Neural cell (in vitro differentiated cells): ENCODE data around the gene UPF1. TPM values are rescaled to one million over a fixed set of nuclear protein-coding genes. Genes with fewer than 3 reads are reported as not detected.
A peak's percentile ranks its signal among the peaks of the same experiment; 100 is the strongest.

Experiments used
- H2AFZ ChIP-seq: fragments of 200-600, 300-800 bp; sonication (generic), shearing (Covaris generic); 2 replicates; pipeline ENCODE4 v1.6.0; 2014; ENCODE audit warnings: low read depth, mild to moderate bottlenecking, antibody characterized with exemption, low read length, moderate library complexity
- H3F3A ChIP-seq: fragments of 200-600 bp; shearing (Covaris generic); 2 replicates; pipeline ENCODE4 v1.6.1; 2016; ENCODE audit warnings: mild to moderate bottlenecking, moderate library complexity, mixed read lengths, antibody characterized with exemption, low read length; ENCODE audit not compliant: insufficient read depth, poor library complexity, severe bottlenecking
- H3K27ac ChIP-seq: fragments of 200-600, 300-800 bp; sonication (generic), shearing (Covaris generic); 2 replicates; pipeline ENCODE4 v1.5.1; 2014; ENCODE audit warnings: mild to moderate bottlenecking, low read length, moderate library complexity
- H3K27me3 ChIP-seq: fragments of 300-800, 200-600 bp; sonication (generic), shearing (Covaris generic); 2 replicates; pipeline ENCODE4 v1.6.0; 2014; ENCODE audit warnings: mild to moderate bottlenecking, low read depth, low read length, moderate library complexity; ENCODE audit not compliant: insufficient read depth
- H3K36me3 ChIP-seq: fragments of 300-800, 200-600 bp; sonication (generic), shearing (Covaris generic); 2 replicates; pipeline ENCODE4 v1.5.1; 2014; ENCODE audit warnings: mild to moderate bottlenecking, antibody characterized with exemption, low read length, moderate library complexity; ENCODE audit not compliant: insufficient read depth
- H3K4me2 ChIP-seq: fragments of 300-800, 200-600 bp; sonication (generic), shearing (Covaris generic); 2 replicates; pipeline ENCODE4 v1.6.0; 2014; ENCODE audit warnings: mild to moderate bottlenecking, low read length
- H3K4me3 ChIP-seq: fragments of 300-800, 200-600 bp; sonication (generic), shearing (Covaris generic); 2 replicates; pipeline ENCODE4 v1.5.1; 2014; ENCODE audit warnings: mild to moderate bottlenecking, low read length, moderate library complexity
- H3K79me2 ChIP-seq: fragments of 200-600 bp; shearing (Covaris generic); replicated peaks from 2 replicates; pipeline ENCODE4 v1.6.0; 2014; ENCODE audit warnings: mild to moderate bottlenecking, low read length, moderate library complexity; ENCODE audit not compliant: insufficient read depth
- H3K9ac ChIP-seq: fragments of 300-800, 200-600 bp; sonication (generic), shearing (Covaris generic); 2 replicates; pipeline ENCODE4 v1.6.1; 2016; ENCODE audit warnings: mild to moderate bottlenecking, low read length, mixed read lengths
- H3K9me2 ChIP-seq: fragments of 200-600 bp; shearing (Covaris generic); 2 replicates; pipeline ENCODE4 v1.6.1; 2016; ENCODE audit warnings: mild to moderate bottlenecking, low read length, mixed read lengths; ENCODE audit not compliant: insufficient read depth
- H3K9me3 ChIP-seq: fragments of 200-600, 300-800 bp; sonication (generic), shearing (Covaris generic); 2 replicates; pipeline ENCODE4 v1.6.1; 2016; ENCODE audit warnings: mild to moderate bottlenecking, mixed run types, low read length, moderate library complexity, mixed read lengths
- H4K20me1 ChIP-seq: fragments of 200-600 bp; shearing (Covaris generic); 2 replicates; pipeline ENCODE4 v1.6.1; 2016; ENCODE audit warnings: mild to moderate bottlenecking, mixed run types; ENCODE audit not compliant: insufficient read depth
- CTCF ChIP-seq: fragments of 450-650 bp; IDR thresholded peaks from 2 replicates; pipeline ENCODE4 v1.5.1; 2014; ENCODE audit warnings: antibody characterized with exemption, mild to moderate bottlenecking, moderate library complexity; ENCODE audit not compliant: poor library complexity, severe bottlenecking
- EP300 ChIP-seq: fragments of 450-650 bp; conservative IDR thresholded peaks from 2 replicates; pipeline ENCODE4 v1.6.1; 2014; ENCODE audit warnings: antibody characterized with exemption, mild to moderate bottlenecking, moderate library complexity; ENCODE audit not compliant: poor library complexity, severe bottlenecking
- EZH2 ChIP-seq: fragments of 200-600, 300-800 bp; shearing (Covaris generic), sonication (generic); IDR thresholded peaks from 2 replicates; pipeline ENCODE4 v1.6.1; 2014; ENCODE audit warnings: antibody characterized with exemption, low read length, borderline replicate concordance, mild to moderate bottlenecking; ENCODE audit not compliant: insufficient read depth, poor library complexity, severe bottlenecking
- MXI1 ChIP-seq: fragments of 450-650 bp; conservative IDR thresholded peaks from 2 replicates; pipeline ENCODE4 v1.6.1; 2014; ENCODE audit warnings: antibody characterized with exemption, mild to moderate bottlenecking; ENCODE audit not compliant: poor library complexity, severe bottlenecking
- POLR2AphosphoS5 ChIP-seq: IDR thresholded peaks from 2 replicates; pipeline ENCODE4 v1.6.1; 2012
- RAD21 ChIP-seq: fragments of 450-650 bp; conservative IDR thresholded peaks from 2 replicates; pipeline ENCODE4 v1.6.1; 2014; ENCODE audit warnings: antibody characterized with exemption, mild to moderate bottlenecking, moderate library complexity
- REST ChIP-seq: IDR thresholded peaks from 2 replicates; pipeline ENCODE4 v1.6.1; 2012; ENCODE audit warnings: borderline replicate concordance
- SMC3 ChIP-seq: fragments of 450-650 bp; conservative IDR thresholded peaks from 2 replicates; pipeline ENCODE4 v1.6.1; 2014; ENCODE audit warnings: antibody characterized with exemption, mild to moderate bottlenecking, moderate library complexity; ENCODE audit not compliant: poor library complexity
- TAF1 ChIP-seq: IDR thresholded peaks from 2 replicates; pipeline ENCODE4 v1.6.1; 2012; ENCODE audit warnings: low read depth
- polyA plus RNA-seq: library from polyadenylated mRNA; depleted of rRNA; stranded (reverse); fragments of >200 nt; gene quantifications from 2 replicates; pipeline ENCODE4 v1.2.3, GENCODE V29; 2014

Gene UPF1
- polyA plus RNA-seq, 1 donor from 2014 or later, result 39.3 TPM

- Histone ChIP-seq H3F3A (no peaks in the 10 kb centered on the region), H4K20me1 (no peaks in the 10 kb centered on the region), H3K4me3 (no peak overlapping the region), H3K27me3 (peaks cover 59% of the 10 kb centered on the region), H2AFZ (no peak overlapping the region), H3K27ac (no peak overlapping the region), H3K9me2 (no peaks in the 10 kb centered on the region), H3K9me3 (peaks cover 8% of the 10 kb centered on the region), H3K4me2 (no peak overlapping the region), H3K36me3 (no peaks in the 10 kb centered on the region), H3K79me2 (no peaks in the 10 kb centered on the region), H3K9ac (no peak overlapping the region)
- TF ChIP-seq POLR2AphosphoS5 (no peak), SMC3 (no peak), TAF1 (no peak), EZH2 (no peak)
Observed at GRCh38 chr19:18785179-18786124, 46.3 kb upstream of the UPF1 start.

- Histone ChIP-seq H4K20me1 (no peaks in the 10 kb centered on the region), H3K27me3 (peaks cover 92% of the 10 kb centered on the region), H3K9me3 (peaks cover 8% of the 10 kb centered on the region), H3K9ac (no peak overlapping the region), H3K36me3 (no peaks in the 10 kb centered on the region), H2AFZ (no peak overlapping the region), H3K79me2 (no peaks in the 10 kb centered on the region), H3K4me2 (no peak overlapping the region), H3K27ac (no peak overlapping the region), H3K4me3 (peak overlapping the region; percentile 57), H3K9me2 (no peaks in the 10 kb centered on the region), H3F3A (no peaks in the 10 kb centered on the region)
- TF ChIP-seq CTCF (no peak), EZH2 (peak; percentile 24)
Observed at GRCh38 chr19:18788529-18789421, 43.0 kb upstream of the UPF1 start.

GRCh38 chr19:18789422-18789869 is 42.3 kb upstream of the UPF1 start:
- H3K79me2 ChIP-seq, result no peaks in the 10 kb centered on the region
- H3K4me3 ChIP-seq, result peak overlapping the region; percentile 57
- no peaks in the 10 kb centered on the region for H4K20me1 ChIP-seq
- no peak for TF ChIP-seq EP300
- no peak for TF ChIP-seq RAD21
- TF ChIP-seq POLR2AphosphoS5, result no peak
- no peak for TF ChIP-seq REST
- no peak for TF ChIP-seq CTCF
- no peak for TF ChIP-seq MXI1
- TF ChIP-seq TAF1, result no peak
- no peak for TF ChIP-seq SMC3
- no peak for TF ChIP-seq EZH2
- no peak overlapping the region for H3K9ac ChIP-seq
- H3K27me3 ChIP-seq, result peaks cover 93% of the 10 kb centered on the region
- H3K27ac ChIP-seq, result no peak overlapping the region
- H3K36me3 ChIP-seq, result no peaks in the 10 kb centered on the region
- no peaks in the 10 kb centered on the region for H3F3A ChIP-seq
- no peaks in the 10 kb centered on the region for H3K9me2 ChIP-seq
- peaks cover 8% of the 10 kb centered on the region for H3K9me3 ChIP-seq
- H2AFZ ChIP-seq, result no peak overlapping the region
- H3K4me2 ChIP-seq, result no peak overlapping the region
